Hepatocyte (in vitro differentiated cells): Measurements from ENCODE around the gene UBXN4. TPM values are rescaled to one million over a fixed set of nuclear protein-coding genes. Genes with fewer than 3 reads are reported as not detected.

Experiments
- DNase-seq: peaks from one replicate; pipeline ENCODE4 v3.0.0-alpha.2; 2016; ENCODE audit warnings: low spot score
- H2AFZ ChIP-seq: fragments of 200-600 bp; sonication (generic); 2 replicates; pipeline ENCODE4 v1.6.0; 2016; ENCODE audit warnings: antibody characterized with exemption, mild to moderate bottlenecking
- H3K27ac ChIP-seq: fragments of 200-600 bp; sonication (generic); 2 replicates; pipeline ENCODE4 v1.5.1; 2016; ENCODE audit warnings: mild to moderate bottlenecking
- H3K27me3 ChIP-seq: fragments of 200-600 bp; sonication (generic); 2 replicates; pipeline ENCODE4 v1.6.1; 2016
- H3K36me3 ChIP-seq: fragments of 200-600 bp; sonication (generic); replicated peaks from 2 replicates; pipeline ENCODE4 v1.5.1; 2016; ENCODE audit warnings: low read depth; ENCODE audit not compliant: insufficient read depth
- H3K4me1 ChIP-seq: fragments of 200-600 bp; sonication (generic); 2 replicates; pipeline ENCODE4 v1.5.1; 2016; ENCODE audit warnings: mild to moderate bottlenecking, moderate library complexity; ENCODE audit not compliant: insufficient read depth
- H3K4me2 ChIP-seq: fragments of 200-600 bp; sonication (generic); 2 replicates; pipeline ENCODE4 v1.6.0; 2016
- H3K4me3 ChIP-seq: fragments of 200-600 bp; sonication (generic); 2 replicates; pipeline ENCODE4 v1.5.1; 2016; ENCODE audit warnings: mild to moderate bottlenecking
- H3K79me2 ChIP-seq: fragments of 200-600 bp; sonication (generic); 2 replicates; pipeline ENCODE4 v1.6.0; 2017; ENCODE audit warnings: mild to moderate bottlenecking
- H3K9me2 ChIP-seq: fragments of 200-600 bp; sonication (generic); replicated peaks from 2 replicates; pipeline ENCODE4 v1.6.0; 2017; ENCODE audit warnings: mild to moderate bottlenecking; ENCODE audit not compliant: insufficient read depth
- H3K9me3 ChIP-seq: fragments of 200-600 bp; sonication (generic); 2 replicates; pipeline ENCODE4 v1.5.1; 2016; ENCODE audit warnings: low read depth, mild to moderate bottlenecking
- H4K20me1 ChIP-seq: fragments of 200-600 bp; sonication (generic); 2 replicates; pipeline ENCODE4 v1.6.0; 2016; ENCODE audit warnings: mild to moderate bottlenecking; ENCODE audit not compliant: insufficient read depth, poor library complexity, severe bottlenecking
- EZH2 ChIP-seq: fragments of 200-600 bp; sonication (generic); IDR thresholded peaks from 2 replicates; pipeline ENCODE4 v1.6.1; 2016; ENCODE audit warnings: antibody characterized with exemption, mild to moderate bottlenecking, borderline replicate concordance
- EZH2phosphoT487 ChIP-seq: fragments of 200-600 bp; sonication (generic); IDR thresholded peaks from one replicate; pipeline ENCODE4 v1.6.1; 2018; ENCODE audit warnings: antibody characterized with exemption, mild to moderate bottlenecking, low read depth, moderate library complexity; ENCODE audit not compliant: unreplicated experiment, severe bottlenecking
- WGBS: methylation state at CpG from one replicate; pipeline ENCODE4 v1.1.6; 2016; ENCODE audit warnings: low lambda C conversion rate; ENCODE audit errors: missing lambda C conversion rate; 5-methylcytosine and 5-hydroxymethylcytosine counted together
- polyA plus RNA-seq: library from polyadenylated mRNA; unstranded; fragments of >200 nt; fragmentation: Nextera tagmentation; extraction: Ambion mirVana; gene quantifications from 2 replicates; pipeline ENCODE4 v1.2.1, GENCODE V29; 2016
- total RNA-seq: library from RNA; depleted of rRNA; stranded (reverse); fragments of >200 nt; gene quantifications from 2 replicates; pipeline ENCODE4 v1.2.3, GENCODE V29; 2014
- TF ChIP-seq, protein P1 (sequence below): fragments of 200-600 bp; sonication (generic); IDR thresholded peaks from 2 replicates; pipeline ENCODE4 v1.5.1; 2016; ENCODE audit warnings: antibody characterized with exemption, mild to moderate bottlenecking; ENCODE audit not compliant: poor library complexity

UBXN4 gene
- total and polyA plus RNA-seq, 2 experiments from 2014 or later = 111 to 244 TPM

DNA sequence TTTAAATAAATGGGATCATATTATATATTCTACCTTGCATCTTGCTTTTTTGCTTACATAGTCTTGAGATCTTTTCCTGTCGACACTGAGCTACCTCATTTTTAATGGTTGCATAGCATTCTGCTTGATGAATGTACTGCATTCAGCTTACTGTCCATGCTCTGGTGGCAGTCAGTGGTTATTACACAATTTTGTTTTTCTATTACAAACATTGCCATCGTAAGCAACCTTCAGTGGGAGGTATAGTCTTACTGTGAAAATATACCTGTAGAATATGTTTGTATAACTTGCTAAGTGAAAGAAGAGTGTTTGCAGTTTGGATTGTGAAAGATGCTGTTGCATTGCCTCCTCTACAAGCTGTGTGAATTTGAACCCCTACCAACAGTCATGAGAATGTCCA is 43.4 kb downstream of the UBXN4 start:
- WGBS = 94% methylated on average over 2 of the region's 2 CpGs
- Histone ChIP-seq H3K9me2 (no peaks in the 10 kb centered on the region), H3K27ac (no peak overlapping the region), H2AFZ (no peak overlapping the region), H3K27me3 (no peaks in the 10 kb centered on the region), H3K4me1 (no peaks in the 10 kb centered on the region), H4K20me1 (no peaks in the 10 kb centered on the region), H3K9me3 (no peaks in the 10 kb centered on the region), H3K36me3 (peaks cover 22% of the 10 kb centered on the region), H3K4me2 (no peak overlapping the region), H3K79me2 (no peaks in the 10 kb centered on the region), H3K4me3 (no peak overlapping the region)
- DNase-seq = no peak
- TF ChIP-seq, protein P1, sequence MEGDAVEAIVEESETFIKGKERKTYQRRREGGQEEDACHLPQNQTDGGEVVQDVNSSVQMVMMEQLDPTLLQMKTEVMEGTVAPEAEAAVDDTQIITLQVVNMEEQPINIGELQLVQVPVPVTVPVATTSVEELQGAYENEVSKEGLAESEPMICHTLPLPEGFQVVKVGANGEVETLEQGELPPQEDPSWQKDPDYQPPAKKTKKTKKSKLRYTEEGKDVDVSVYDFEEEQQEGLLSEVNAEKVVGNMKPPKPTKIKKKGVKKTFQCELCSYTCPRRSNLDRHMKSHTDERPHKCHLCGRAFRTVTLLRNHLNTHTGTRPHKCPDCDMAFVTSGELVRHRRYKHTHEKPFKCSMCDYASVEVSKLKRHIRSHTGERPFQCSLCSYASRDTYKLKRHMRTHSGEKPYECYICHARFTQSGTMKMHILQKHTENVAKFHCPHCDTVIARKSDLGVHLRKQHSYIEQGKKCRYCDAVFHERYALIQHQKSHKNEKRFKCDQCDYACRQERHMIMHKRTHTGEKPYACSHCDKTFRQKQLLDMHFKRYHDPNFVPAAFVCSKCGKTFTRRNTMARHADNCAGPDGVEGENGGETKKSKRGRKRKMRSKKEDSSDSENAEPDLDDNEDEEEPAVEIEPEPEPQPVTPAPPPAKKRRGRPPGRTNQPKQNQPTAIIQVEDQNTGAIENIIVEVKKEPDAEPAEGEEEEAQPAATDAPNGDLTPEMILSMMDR = no peak
- TF ChIP-seq EZH2phosphoT487 = no peak
- no peak for TF ChIP-seq EZH2

DNA sequence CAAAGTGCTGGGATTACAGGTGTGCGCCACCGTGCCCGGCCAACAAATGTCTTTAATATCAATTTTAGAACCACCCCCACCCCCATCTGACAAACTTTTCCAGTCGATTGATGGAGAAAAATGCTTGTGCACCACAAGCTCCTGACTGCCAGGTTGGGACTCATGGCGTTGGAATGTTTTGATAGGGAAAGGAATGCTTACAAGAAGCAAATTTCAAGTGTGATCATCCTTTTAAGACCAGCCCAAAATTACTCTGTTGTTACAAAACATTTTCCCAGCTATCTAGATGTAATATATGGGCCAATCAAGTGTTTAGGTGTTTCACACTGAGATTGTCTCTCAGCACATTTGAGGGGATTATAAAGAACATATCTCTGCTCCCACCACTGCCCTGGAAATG is 45.2 kb downstream of the UBXN4 start:
- no peak for TF ChIP-seq EZH2phosphoT487
- TF ChIP-seq, protein P1 = no peak
- H3K27me3 ChIP-seq = no peaks in the 10 kb centered on the region
- H3K4me2 ChIP-seq = no peak overlapping the region
- H3K4me1 ChIP-seq = no peaks in the 10 kb centered on the region
- peaks cover 22% of the 10 kb centered on the region for H3K36me3 ChIP-seq
- no peaks in the 10 kb centered on the region for H3K9me2 ChIP-seq
- H3K4me3 ChIP-seq = no peak overlapping the region
- no peak for DNase-seq
- no peaks in the 10 kb centered on the region for H3K79me2 ChIP-seq
- H2AFZ ChIP-seq = no peak overlapping the region
- H4K20me1 ChIP-seq = no peaks in the 10 kb centered on the region
- WGBS = 96% methylated on average over 5 of the region's 5 CpGs
- no peaks in the 10 kb centered on the region for H3K9me3 ChIP-seq
- no peak overlapping the region for H3K27ac ChIP-seq

DNA sequence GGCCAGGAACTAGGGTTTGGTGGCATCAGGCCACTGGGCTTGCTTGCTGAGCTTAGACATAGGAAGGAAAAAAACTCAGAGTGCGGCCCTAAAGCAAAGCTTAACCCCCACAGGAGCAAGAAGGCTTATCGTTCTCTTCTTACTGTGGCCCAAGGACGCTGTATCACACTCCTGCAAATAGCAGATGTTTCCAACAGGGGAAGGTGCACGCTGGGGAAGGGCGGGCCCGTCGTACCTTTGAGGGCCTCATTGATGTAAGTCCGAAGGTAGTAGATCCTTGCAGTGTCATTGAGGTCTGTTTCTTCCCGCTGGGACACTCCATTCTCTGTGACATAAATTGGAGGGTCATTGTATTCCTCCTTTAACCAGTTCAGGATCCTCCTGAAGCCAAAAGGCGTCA is 48.8 kb downstream of the UBXN4 start:
- Histone ChIP-seq H4K20me1 (no peaks in the 10 kb centered on the region), H3K9me2 (no peaks in the 10 kb centered on the region), H3K9me3 (no peaks in the 10 kb centered on the region), H2AFZ (no peak overlapping the region), H3K4me1 (no peaks in the 10 kb centered on the region), H3K27ac (no peak overlapping the region), H3K79me2 (no peaks in the 10 kb centered on the region), H3K4me2 (no peak overlapping the region), H3K4me3 (no peak overlapping the region), H3K36me3 (no peaks in the 10 kb centered on the region), H3K27me3 (no peaks in the 10 kb centered on the region)
- DNase-seq = no peak
- 92% methylated on average over 10 of the region's 10 CpGs for WGBS
- TF ChIP-seq EZH2phosphoT487 (no peak), EZH2 (no peak)
- TF ChIP-seq, protein P1 = no peak
